GM23338 (cell line): ENCODE measurements around the gene PLEKHG4B. TPM values are rescaled to one million over a fixed set of nuclear protein-coding genes. Genes with fewer than 3 reads are reported as not detected.

Experiments used
- ATAC-seq: fragments of 200-7000 bp; cut with Tn5 transposase; 3 replicates; pipeline ENCODE4 v1.9.1; 2020
- DNase-seq: peaks from one replicate; pipeline ENCODE4 v3.0.0-alpha.2; 2015; ENCODE audit warnings: low spot score
- H2AFZ ChIP-seq: fragments of 200-600 bp; sonication (generic); 2 replicates; pipeline ENCODE4 v1.8.0; 2016; ENCODE audit warnings: antibody characterized with exemption, mild to moderate bottlenecking, moderate library complexity
- H3F3A ChIP-seq: fragments of 200-600 bp; sonication (generic); replicated peaks from 2 replicates; pipeline ENCODE4 v1.8.0; 2017; ENCODE audit warnings: antibody characterized with exemption, mixed run types, low read depth
- H3K27ac ChIP-seq: fragments of 200-600 bp; sonication (generic); 2 replicates; pipeline ENCODE4 v1.6.1; 2016; ENCODE audit warnings: low read depth
- H3K27me3 ChIP-seq: fragments of 200-600 bp; sonication (generic); 2 replicates; pipeline ENCODE4 v1.8.0; 2016; ENCODE audit warnings: mild to moderate bottlenecking, mixed run types, moderate library complexity; ENCODE audit not compliant: insufficient read depth
- H3K36me3 ChIP-seq: fragments of 200-600 bp; sonication (generic); 2 replicates; pipeline ENCODE4 v1.8.0; 2016; ENCODE audit warnings: mild to moderate bottlenecking; ENCODE audit not compliant: insufficient read depth
- H3K4me1 ChIP-seq: fragments of 200-600 bp; sonication (generic); 2 replicates; pipeline ENCODE4 v1.8.0; 2016; ENCODE audit warnings: mild to moderate bottlenecking, moderate library complexity; ENCODE audit not compliant: insufficient read depth
- H3K4me2 ChIP-seq: fragments of 200-600 bp; sonication (generic); 2 replicates; pipeline ENCODE4 v1.7.1; 2017; ENCODE audit warnings: mixed run types
- H3K4me3 ChIP-seq: fragments of 200-600 bp; sonication (generic); 2 replicates; pipeline ENCODE4 v1.6.1; 2016; ENCODE audit warnings: mixed run types
- H3K79me2 ChIP-seq: fragments of 200-600 bp; sonication (generic); replicated peaks from 2 replicates; pipeline ENCODE4 v1.8.0; 2017; ENCODE audit warnings: mild to moderate bottlenecking; ENCODE audit not compliant: insufficient read depth
- H3K9me2 ChIP-seq: fragments of 200-600 bp; sonication (generic); 2 replicates; pipeline ENCODE4 v1.8.0; 2017; ENCODE audit not compliant: insufficient read depth
- H4K20me1 ChIP-seq: fragments of 200-600 bp; sonication (generic); replicated peaks from 2 replicates; pipeline ENCODE4 v1.8.0; 2017; ENCODE audit warnings: mild to moderate bottlenecking; ENCODE audit not compliant: insufficient read depth
- H3K27ac Mint-ChIP-seq: 2 replicates; pipeline ENCODE4 v1.8.0; 2020; ENCODE audit warnings: inconsistent platforms, mild to moderate bottlenecking, moderate library complexity, mixed read lengths
- H3K27me3 Mint-ChIP-seq: 3 replicates; pipeline ENCODE4 v1.8.0; 2022; ENCODE audit warnings: low read depth, mild to moderate bottlenecking, moderate library complexity, mixed read lengths, inconsistent platforms; ENCODE audit not compliant: insufficient read depth, poor library complexity
- H3K36me3 Mint-ChIP-seq: 3 replicates; pipeline ENCODE4 v1.8.0; 2021; ENCODE audit warnings: low read depth, mild to moderate bottlenecking, inconsistent platforms, moderate library complexity, mixed read lengths
- H3K4me1 Mint-ChIP-seq: 3 replicates; pipeline ENCODE4 v1.8.0; 2020; ENCODE audit warnings: mild to moderate bottlenecking, inconsistent platforms, mixed read lengths
- H3K4me3 Mint-ChIP-seq: 3 replicates; pipeline ENCODE4 v1.8.0; 2021; ENCODE audit warnings: moderate library complexity, mild to moderate bottlenecking, inconsistent platforms, mixed read lengths
- H3K9me3 Mint-ChIP-seq: 3 replicates; pipeline ENCODE4 v1.8.0; 2020; ENCODE audit warnings: moderate library complexity, mild to moderate bottlenecking, inconsistent platforms, mixed read lengths
- CREB1 ChIP-seq: fragments of 250-450 bp; sonication (Bioruptor Pico); IDR thresholded peaks from 2 replicates; pipeline ENCODE4 v1.5.0; 2020; ENCODE audit warnings: low read depth, mild to moderate bottlenecking, moderate library complexity
- CTCF ChIP-seq, 2 experiments: fragments of 200-600 bp in 1 of 2; sonication (generic) in 1 of 2; conservative IDR thresholded peaks; 2 replicates each; pipeline versions ENCODE4 v1.5.1 to v1.6.1; 2016 to 2017; ENCODE audit warnings: antibody characterized with exemption in 2 of 2, low read depth in 2 of 2, mild to moderate bottlenecking in 2 of 2, moderate library complexity in 1 of 2
- ETS1 ChIP-seq: IDR thresholded peaks from 2 replicates; pipeline ENCODE4 v1.6.1; 2016; ENCODE audit warnings: antibody characterized with exemption
- EZH2 ChIP-seq: fragments of 200-600 bp; sonication (generic); IDR thresholded peaks from one replicate; pipeline ENCODE4 v1.8.0; 2017; ENCODE audit warnings: antibody characterized with exemption, mild to moderate bottlenecking, low read depth; ENCODE audit not compliant: unreplicated experiment
- EZH2phosphoT487 ChIP-seq: fragments of 200-600 bp; sonication (generic); IDR thresholded peaks from one replicate; pipeline ENCODE4 v1.8.1; 2018; ENCODE audit warnings: antibody characterized with exemption; ENCODE audit not compliant: unreplicated experiment
- JUNB ChIP-seq: IDR thresholded peaks from one replicate; pipeline ENCODE4 v1.6.1; 2016; ENCODE audit warnings: antibody characterized with exemption; ENCODE audit not compliant: unreplicated experiment
- NANOG ChIP-seq: IDR thresholded peaks from 2 replicates; pipeline ENCODE4 v1.6.1; 2016; ENCODE audit warnings: antibody characterized with exemption, borderline replicate concordance
- POLR2AphosphoS5 ChIP-seq: IDR thresholded peaks from 2 replicates; pipeline ENCODE4 v1.6.1; 2016; ENCODE audit warnings: antibody characterized with exemption, low read depth
- STAT1 ChIP-seq: IDR thresholded peaks from one replicate; pipeline ENCODE4 v1.6.1; 2016; ENCODE audit warnings: antibody characterized with exemption; ENCODE audit not compliant: unreplicated experiment
- ZNF114 ChIP-seq: fragments of 250-450 bp; sonication (Bioruptor Pico); IDR thresholded peaks from 2 replicates; pipeline ENCODE4 v1.5.0; 2020; ENCODE audit warnings: mild to moderate bottlenecking, moderate library complexity
- ZNF331 ChIP-seq: fragments of 250-450 bp; sonication (Bioruptor Pico); IDR thresholded peaks from 2 replicates; pipeline ENCODE4 v1.5.0; 2020; ENCODE audit warnings: low read depth, mild to moderate bottlenecking, moderate library complexity
- ZNF462 ChIP-seq: fragments of 250-450 bp; sonication (Bioruptor Pico); IDR thresholded peaks from 2 replicates; pipeline ENCODE4 v1.5.0; 2020; ENCODE audit warnings: mild to moderate bottlenecking, moderate library complexity
- polyA plus RNA-seq: library from polyadenylated mRNA; unstranded; fragments of >200 nt; fragmentation: Nextera tagmentation; extraction: Ambion mirVana; gene quantifications from 2 replicates; pipeline ENCODE4 v1.2.1, GENCODE V29; 2016
- total RNA-seq: library from RNA; depleted of rRNA; stranded (reverse); fragments of >200 nt; shearing (Covaris generic); gene quantifications from 2 replicates; pipeline ENCODE4 v1.2.3, GENCODE V29; 2014

PLEKHG4B gene
- total and polyA plus RNA-seq, 2 experiments from 2014 or later: 33.5 to 54.8 TPM

GRCh38 chr5:141211-141610 is 49.2 kb downstream of the PLEKHG4B start (continued):
- TF ChIP-seq CTCF (conservative IDR thresholded peaks at IDR 0.05; ENCODE audit: low read depth in 2 of 2) (no peak), JUNB (no peak), ZNF114 (no peak), EZH2 (no peak), STAT1 (no peak), NANOG (no peak), POLR2AphosphoS5 (no peak), ETS1 (no peak), CREB1 (CRISPR knock-in tag) (no peak)

- peaks cover 20% of the 10 kb centered on the region for H3K4me1 ChIP-seq
- H3K4me2 ChIP-seq: no peak overlapping the region
- H3K27ac Mint-ChIP-seq: no peak overlapping the region
- peaks cover 66% of the 10 kb centered on the region for H3K36me3 Mint-ChIP-seq
- H3K27me3 ChIP-seq: no peaks in the 10 kb centered on the region
- peaks cover 8% of the 10 kb centered on the region; the same call in 1 of the 2 replicates for H3K36me3 ChIP-seq
- no peaks in the 10 kb centered on the region; the same call in 1 of the 2 replicates for H3K9me2 ChIP-seq
- H3K4me1 Mint-ChIP-seq: peaks cover 23% of the 10 kb centered on the region
- H3K4me3 Mint-ChIP-seq: no peak overlapping the region
- peaks cover 12% of the 10 kb centered on the region for H3K9me3 Mint-ChIP-seq
- peaks cover 9% of the 10 kb centered on the region for H3K79me2 ChIP-seq
- peaks cover 18% of the 10 kb centered on the region for H3K27me3 Mint-ChIP-seq
- no peak for DNase-seq
- H3F3A ChIP-seq: 0 out of 2 replicates have a peak, but pooled peaks cover 6% of the 10 kb centered on the region
- no peak overlapping the region for H3K27ac ChIP-seq
- no peak for ATAC-seq
- peaks cover 7% of the 10 kb centered on the region for H4K20me1 ChIP-seq
- no peak overlapping the region for H3K4me3 ChIP-seq
- H2AFZ ChIP-seq: no peak overlapping the region
- TF ChIP-seq EZH2 (no peak), NANOG (no peak), STAT1 (no peak), CTCF (conservative IDR thresholded peaks at IDR 0.05; ENCODE audit: low read depth in 2 of 2) (no peak), CREB1 (CRISPR knock-in tag) (no peak), EZH2phosphoT487 (no peak), ETS1 (no peak), ZNF331 (CRISPR knock-in tag) (no peak), ZNF114 (no peak), ZNF462 (CRISPR knock-in tag) (no peak), POLR2AphosphoS5 (no peak), JUNB (no peak)
Measured at GRCh38 chr5:141761-142160, 49.8 kb downstream of the PLEKHG4B start.
